HUES48 (cell line): ENCODE measurements around the gene HCLS1.
"Not testable (repeated sequence)": the region's sequence is repeated elsewhere in the genome, so short reads cannot be mapped to it uniquely, and the experiment has no call there.

Source experiments
- H3K27ac ChIP-seq: one replicate; pipeline ENCODE4 v1.7.0; 2013; ENCODE audit warnings: low read depth, low read length, inconsistent platforms
- H3K27me3 ChIP-seq: 2 replicates; pipeline ENCODE4 v1.6.1; 2013; ENCODE audit warnings: mild to moderate bottlenecking, low read length; ENCODE audit not compliant: control insufficient read depth, insufficient read depth
- H3K36me3 ChIP-seq: 2 replicates; pipeline ENCODE4 v1.6.1; 2013; ENCODE audit warnings: low read length; ENCODE audit not compliant: control insufficient read depth, insufficient read depth
- H3K4me1 ChIP-seq: 2 replicates; pipeline ENCODE4 v1.6.1; 2013; ENCODE audit warnings: mild to moderate bottlenecking, low read length; ENCODE audit not compliant: control insufficient read depth, insufficient read depth
- H3K4me3 ChIP-seq: 2 replicates; pipeline ENCODE4 v1.5.1; 2013; ENCODE audit warnings: mild to moderate bottlenecking, low read depth, low read length
- H3K9ac ChIP-seq: 2 replicates; pipeline ENCODE4 v1.6.1; 2013; ENCODE audit warnings: mild to moderate bottlenecking, low read depth, low read length, moderate library complexity
- H3K9me3 ChIP-seq: 2 replicates; pipeline ENCODE4 v1.6.1; 2013; ENCODE audit warnings: low read length; ENCODE audit not compliant: control insufficient read depth, insufficient read depth

The HCLS1 gene

DNA sequence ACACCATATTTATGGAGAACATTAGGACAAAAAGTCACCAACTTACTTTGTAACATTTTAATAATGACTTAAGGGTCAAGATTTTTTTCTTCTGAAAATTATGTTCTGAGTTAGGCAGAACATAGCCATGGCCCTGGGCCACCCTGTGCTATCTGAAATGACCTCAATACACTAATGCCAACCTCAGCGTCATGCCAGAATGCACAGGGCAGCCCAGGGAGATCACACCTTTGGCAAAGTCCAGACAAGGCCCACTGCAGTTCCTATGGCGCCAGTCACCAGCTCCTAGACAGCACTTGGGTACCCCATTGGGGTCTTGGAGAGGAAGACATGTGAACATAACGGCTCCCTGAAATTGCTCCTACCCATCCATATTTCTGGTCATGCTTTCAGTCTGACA, 33.1 kb downstream of the HCLS1 start:
- no peaks in the 10 kb centered on the region; the same call in 1 of the 2 replicates for H3K4me1 ChIP-seq
- no peak overlapping the region for H3K4me3 ChIP-seq
- H3K36me3 ChIP-seq: no peaks in the 10 kb centered on the region

DNA sequence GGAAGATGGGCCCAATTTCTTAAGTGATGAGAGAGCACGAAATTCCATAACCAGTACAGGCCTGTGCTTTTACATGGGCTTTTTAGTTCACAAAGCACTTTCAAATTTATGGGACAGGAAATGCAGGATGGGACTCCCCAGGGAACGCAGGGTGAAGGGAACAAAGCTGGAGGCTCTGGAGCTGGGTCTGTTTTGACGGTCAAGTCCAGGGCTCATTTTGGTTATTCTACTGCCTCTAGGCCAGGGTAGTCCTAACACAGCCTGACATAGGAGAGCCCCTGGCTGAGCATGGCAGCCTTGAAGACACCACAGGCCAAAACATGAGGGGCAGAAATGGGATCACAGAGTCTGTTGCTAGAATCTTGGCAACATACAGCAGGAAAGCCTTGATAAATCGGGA, 33.5 kb downstream of the HCLS1 start:
- Histone ChIP-seq H3K9ac (no peak overlapping the region), H3K4me1 (no peaks in the 10 kb centered on the region; the same call in 1 of the 2 replicates), H3K27me3 (no peaks in the 10 kb centered on the region), H3K27ac (no peak overlapping the region), H3K36me3 (no peaks in the 10 kb centered on the region), H3K9me3 (no peaks in the 10 kb centered on the region), H3K4me3 (no peak overlapping the region)

More for the DNA sequence above, 33.1 kb downstream of the HCLS1 start:
- Histone ChIP-seq H3K9ac (no peak overlapping the region), H3K27ac (no peak overlapping the region), H3K9me3 (no peaks in the 10 kb centered on the region), H3K27me3 (no peaks in the 10 kb centered on the region)

GRCh38 chr3:121626495-121626894, 34.2 kb downstream of the HCLS1 start:
- Histone ChIP-seq H3K27ac (no peak overlapping the region), H3K9ac (no peak overlapping the region), H3K4me1 (no peaks in the 10 kb centered on the region; the same call in 1 of the 2 replicates), H3K4me3 (no peak overlapping the region), H3K36me3 (no peaks in the 10 kb centered on the region), H3K27me3 (no peaks in the 10 kb centered on the region), H3K9me3 (no peaks in the 10 kb centered on the region)

DNA sequence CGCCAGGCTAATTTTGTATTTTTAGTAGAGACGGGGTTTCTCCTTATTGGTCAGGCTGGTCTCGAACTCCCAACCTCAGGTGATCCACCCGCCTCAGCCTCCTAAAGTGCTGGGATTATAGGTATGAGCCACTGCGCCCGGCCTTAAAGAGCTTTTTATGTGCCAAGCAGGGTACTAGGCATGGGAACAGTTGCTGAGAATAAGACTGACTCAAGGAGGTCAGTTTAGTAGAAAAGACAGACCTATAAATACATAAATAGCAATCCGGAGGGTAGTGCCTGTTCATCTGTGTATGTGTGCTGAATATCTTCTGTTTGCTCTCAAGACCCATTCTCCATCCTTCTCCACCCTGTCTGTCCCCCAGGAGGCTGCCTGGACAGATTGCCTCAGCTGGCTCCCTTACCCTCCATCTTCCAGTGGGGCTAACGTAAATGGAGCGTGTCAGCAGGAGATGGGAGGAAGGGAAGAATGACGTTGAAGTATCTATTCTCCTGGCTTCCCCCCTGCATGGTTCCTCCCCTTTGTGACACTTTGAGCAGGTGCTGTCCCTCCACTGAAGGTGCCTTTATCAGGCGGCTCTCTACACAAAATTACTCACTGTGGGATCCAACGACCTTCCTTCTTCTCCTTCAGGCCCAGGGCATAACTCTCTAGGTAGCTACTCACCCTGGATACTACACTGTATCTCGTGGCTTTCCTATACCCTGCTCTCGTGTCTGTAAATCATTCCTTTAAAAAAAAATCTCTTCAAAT, 36.4 kb downstream of the HCLS1 start:
- H3K4me3 ChIP-seq: no peak overlapping the region
- no peaks in the 10 kb centered on the region for H3K36me3 ChIP-seq
- H3K9ac ChIP-seq: no peak overlapping the region
- H3K9me3 ChIP-seq: no peaks in the 10 kb centered on the region
- H3K27me3 ChIP-seq: no peaks in the 10 kb centered on the region
- no peaks in the 10 kb centered on the region; the same call in 1 of the 2 replicates for H3K4me1 ChIP-seq
- no peak overlapping the region for H3K27ac ChIP-seq

- Histone ChIP-seq H3K4me3 (no peak overlapping the region), H3K9me3 (no peaks in the 10 kb centered on the region), H3K27me3 (no peaks in the 10 kb centered on the region), H3K36me3 (no peaks in the 10 kb centered on the region), H3K27ac (no peak overlapping the region), H3K4me1 (no peaks in the 10 kb centered on the region), H3K9ac (no peak overlapping the region)
These were observed 39.2 kb downstream of the HCLS1 start for GRCh38 chr3:121621491-121621890.

DNA sequence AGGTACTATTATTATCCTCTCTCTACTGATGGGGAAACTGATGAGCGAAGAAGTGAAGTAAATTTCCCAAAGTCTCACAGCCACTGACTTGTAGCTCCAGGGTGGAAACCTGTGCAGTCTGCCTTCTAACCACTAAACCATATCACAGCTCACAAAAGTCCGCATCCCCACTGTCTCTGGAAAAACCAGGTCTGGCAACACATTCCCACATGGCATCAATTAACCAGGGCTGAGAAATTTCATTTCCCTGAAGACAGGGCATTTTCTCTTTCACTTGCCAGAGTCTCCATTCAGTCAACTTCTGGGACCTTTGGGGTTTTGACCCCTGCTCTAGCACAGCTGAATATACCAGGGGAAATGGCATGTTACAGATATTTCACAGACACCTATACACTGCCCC, 41.0 kb downstream of the HCLS1 start:
- Histone ChIP-seq H3K27ac (no peak overlapping the region), H3K27me3 (no peaks in the 10 kb centered on the region), H3K9ac (no peak overlapping the region), H3K4me3 (no peak overlapping the region), H3K4me1 (no peaks in the 10 kb centered on the region), H3K9me3 (no peaks in the 10 kb centered on the region), H3K36me3 (no peaks in the 10 kb centered on the region)

DNA sequence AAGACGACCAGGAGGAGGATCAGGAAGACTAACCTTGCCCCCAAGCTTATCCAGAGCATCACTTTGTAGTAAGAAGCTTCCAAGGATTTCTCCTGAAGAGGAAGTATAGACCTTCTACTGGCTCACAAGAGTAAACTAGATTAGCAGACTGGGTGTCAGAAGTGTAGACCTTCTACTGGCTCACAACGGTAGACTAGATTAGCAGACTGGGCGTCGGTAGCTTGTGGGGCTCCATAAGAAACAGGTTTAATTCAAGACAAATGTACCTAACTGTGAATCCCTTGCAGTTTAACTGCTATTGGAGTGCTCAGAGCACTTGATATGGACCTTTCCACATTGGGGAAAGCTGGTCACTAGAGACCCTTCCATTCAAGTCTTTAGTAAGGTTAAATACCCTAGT, 54.6 kb downstream of the HCLS1 start:
- no peaks in the 10 kb centered on the region for H3K36me3 ChIP-seq
- H3K9ac ChIP-seq: no peak overlapping the region
- H3K4me1 ChIP-seq: peaks cover 12% of the 10 kb centered on the region
- no peak overlapping the region for H3K4me3 ChIP-seq
- H3K27me3 ChIP-seq: no peaks in the 10 kb centered on the region
- no peaks in the 10 kb centered on the region for H3K9me3 ChIP-seq
- H3K27ac ChIP-seq: no peak overlapping the region

DNA sequence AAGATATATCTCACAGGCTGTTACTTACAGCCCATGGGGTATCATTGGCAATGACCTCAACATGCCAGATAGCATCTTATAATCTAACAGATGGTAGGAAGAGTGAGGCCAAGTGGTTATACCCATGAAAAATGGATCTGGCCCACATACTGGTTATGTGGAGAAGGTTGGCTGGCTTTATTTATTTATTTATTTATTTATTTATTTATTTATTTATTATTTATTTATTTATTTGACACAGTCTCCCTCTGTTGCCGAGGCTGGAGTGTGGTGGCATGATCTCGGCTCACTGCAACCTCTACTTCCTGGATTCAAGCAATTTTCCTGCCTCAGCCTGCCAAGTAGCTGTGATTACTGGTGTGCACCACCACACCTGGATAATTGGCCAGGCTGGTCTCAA, 55.9 kb downstream of the HCLS1 start:
- Histone ChIP-seq H3K4me3 (no peak overlapping the region), H3K9me3 (no peaks in the 10 kb centered on the region), H3K27ac (no peak overlapping the region), H3K4me1 (peaks cover 19% of the 10 kb centered on the region), H3K9ac (no peak overlapping the region), H3K36me3 (no peaks in the 10 kb centered on the region), H3K27me3 (no peaks in the 10 kb centered on the region)

GRCh38 chr3:121601212-121601812, 59.4 kb downstream of the HCLS1 start:
- Histone ChIP-seq H3K27me3 (no peaks in the 10 kb centered on the region), H3K36me3 (no peaks in the 10 kb centered on the region), H3K9ac (no peak overlapping the region)

GRCh38 chr3:121599900-121600299, 60.8 kb downstream of the HCLS1 start:
- H3K9ac ChIP-seq, H3K27me3 ChIP-seq, H3K36me3 ChIP-seq, H3K4me3 ChIP-seq, H3K27ac ChIP-seq, H3K9me3 ChIP-seq: not testable (repeated sequence)
- H3K4me1 ChIP-seq: peaks cover 33% of the 10 kb centered on the region

More at GRCh38 chr3:121601212-121601812, 59.4 kb downstream of the HCLS1 start:
- no peak overlapping the region for H3K4me3 ChIP-seq
- H3K9me3 ChIP-seq: no peaks in the 10 kb centered on the region
- H3K27ac ChIP-seq: no peak overlapping the region
- H3K4me1 ChIP-seq: peaks cover 28% of the 10 kb centered on the region

DNA sequence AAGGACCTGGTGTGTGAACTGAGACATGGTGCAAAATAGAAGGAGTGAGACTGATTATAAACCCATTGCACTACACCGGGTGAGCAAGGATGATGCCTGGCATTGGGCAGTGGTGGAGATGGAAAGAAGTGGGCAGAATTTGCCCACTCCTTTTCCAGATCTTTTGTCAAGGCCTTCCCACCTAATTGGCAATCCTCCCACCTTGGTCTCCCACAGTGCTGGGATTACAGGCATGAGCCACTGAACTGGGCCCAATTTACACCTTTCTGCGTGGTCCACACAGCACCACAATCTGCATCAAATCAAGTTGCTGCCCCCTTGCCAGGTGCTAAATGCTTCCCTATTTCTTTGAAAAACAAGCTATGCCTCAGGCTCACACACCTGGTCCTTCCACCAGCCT, 62.1 kb downstream of the HCLS1 start:
- Histone ChIP-seq H3K4me3 (no peak overlapping the region), H3K9ac (no peak overlapping the region), H3K36me3 (no peaks in the 10 kb centered on the region), H3K27me3 (no peaks in the 10 kb centered on the region), H3K9me3 (no peaks in the 10 kb centered on the region), H3K27ac (no peak overlapping the region), H3K4me1 (peaks cover 43% of the 10 kb centered on the region)
